ENCODE data around the gene DACT1.

DACT1 gene

DNA sequence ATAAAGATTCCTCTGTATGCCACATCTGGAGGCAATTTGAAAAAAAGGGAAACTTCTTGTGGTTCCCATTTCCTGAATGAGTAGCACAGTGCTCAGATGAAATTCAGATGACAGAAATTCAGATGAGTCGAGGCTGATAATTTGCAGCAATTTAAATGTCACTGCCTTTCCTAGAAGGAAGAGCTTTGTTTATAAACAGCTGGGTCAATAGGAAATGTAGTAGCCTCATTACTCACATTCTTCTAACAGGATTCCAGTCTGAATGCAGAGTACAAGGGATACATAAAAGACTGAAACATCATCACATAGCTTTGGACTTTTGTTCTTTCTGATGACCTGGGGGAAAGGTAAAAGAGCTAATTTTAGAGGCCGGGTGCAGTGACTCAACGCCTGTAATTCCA, 11.3 kb upstream of the DACT1 start:
- TF ChIP-seq SUZ12 (IDR thresholded peaks at IDR 0.05; ENCODE audit: extremely low read depth, insufficient read depth, insufficient read length) (no peak), ZNF274 (IDR thresholded peaks at IDR 0.05; ENCODE audit: low read depth, low read length) (no peak), YY1 (IDR thresholded peaks at IDR 0.05; ENCODE audit: insufficient read depth, insufficient read length) (no peak)
- H3K9ac ChIP-seq (ENCODE audit: insufficient read length, low read depth): no peak overlapping the region
- H3K27me3 ChIP-seq (ENCODE audit: insufficient read depth, insufficient read length): peaks cover 5% of the 10 kb centered on the region
- H3K36me3 ChIP-seq (ENCODE audit: insufficient read depth, insufficient read length, low read length): no peaks in the 10 kb centered on the region
- H3K9me3 ChIP-seq (ENCODE audit: insufficient read depth, low read length): no peaks in the 10 kb centered on the region
- H3K4me3 ChIP-seq (ENCODE audit: insufficient read length, low read depth): no peak overlapping the region
- H3K4me1 ChIP-seq (ENCODE audit: insufficient read depth, insufficient read length): peaks cover 4% of the 10 kb centered on the region
- no peak for DNase-seq (ENCODE audit: low read depth, low spot score)

DNA sequence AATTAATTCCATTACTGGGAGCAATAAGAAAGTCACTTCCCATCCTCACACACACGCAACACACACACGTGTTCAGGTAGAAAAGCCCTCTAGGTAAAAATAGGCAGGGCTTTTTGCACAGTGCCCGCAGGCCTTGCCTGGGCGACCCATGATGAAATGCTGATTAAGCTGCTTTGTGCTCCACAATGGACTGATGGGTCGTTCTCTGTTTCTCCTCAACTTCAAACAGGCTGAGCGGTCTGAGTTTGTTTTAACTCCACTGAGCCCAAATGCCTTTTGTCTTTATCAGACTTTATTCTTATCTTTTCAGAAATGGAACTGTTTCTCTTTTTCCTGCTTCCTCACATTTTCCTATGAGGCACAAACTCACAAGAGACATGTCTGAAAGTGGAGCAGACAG, 9.4 kb upstream of the DACT1 start:
- no peak for DNase-seq (ENCODE audit: low read depth, low spot score)
- Histone ChIP-seq H3K27me3 (ENCODE audit: insufficient read depth, insufficient read length) (peaks cover 5% of the 10 kb centered on the region), H3K4me1 (ENCODE audit: insufficient read depth, insufficient read length) (peaks cover 4% of the 10 kb centered on the region), H3K9me3 (ENCODE audit: insufficient read depth, low read length) (no peaks in the 10 kb centered on the region), H3K9ac (ENCODE audit: insufficient read length, low read depth) (peak overlapping the region; percentile 17), H3K4me3 (ENCODE audit: insufficient read length, low read depth) (no peak overlapping the region), H3K36me3 (ENCODE audit: insufficient read depth, insufficient read length, low read length) (no peaks in the 10 kb centered on the region)
- TF ChIP-seq SUZ12 (IDR thresholded peaks at IDR 0.05; ENCODE audit: extremely low read depth, insufficient read depth, insufficient read length) (no peak), YY1 (IDR thresholded peaks at IDR 0.05; ENCODE audit: insufficient read depth, insufficient read length) (no peak), ZNF274 (IDR thresholded peaks at IDR 0.05; ENCODE audit: low read depth, low read length) (no peak)

DNA sequence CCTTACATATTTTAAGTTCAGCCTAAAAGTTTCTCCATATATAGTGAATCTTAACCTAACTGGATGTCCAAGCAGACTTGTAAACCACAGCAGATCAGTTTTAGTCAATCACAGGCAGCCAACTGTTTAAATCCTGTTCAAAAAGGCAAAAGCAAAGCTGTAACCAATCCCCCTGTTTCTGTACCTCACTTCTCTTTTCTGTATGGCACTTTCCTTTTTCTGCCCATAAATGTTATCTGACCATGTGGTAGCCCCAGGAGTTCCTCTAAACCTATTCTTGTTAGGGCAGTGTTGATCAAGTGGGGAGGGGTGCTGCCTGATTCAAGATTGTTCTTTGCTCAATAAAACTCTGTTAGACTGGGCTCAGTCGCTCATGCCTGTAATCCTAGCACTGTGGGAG, 8.5 kb upstream of the DACT1 start:
- peaks cover 5% of the 10 kb centered on the region for H3K27me3 ChIP-seq (ENCODE audit: insufficient read depth, insufficient read length)
- H3K9me3 ChIP-seq (ENCODE audit: insufficient read depth, low read length): no peaks in the 10 kb centered on the region
- DNase-seq (ENCODE audit: low read depth, low spot score): no peak
- TF ChIP-seq YY1 (IDR thresholded peaks at IDR 0.05; ENCODE audit: insufficient read depth, insufficient read length) (no peak), SUZ12 (IDR thresholded peaks at IDR 0.05; ENCODE audit: extremely low read depth, insufficient read depth, insufficient read length) (no peak)
- H3K36me3 ChIP-seq (ENCODE audit: insufficient read depth, insufficient read length, low read length): no peaks in the 10 kb centered on the region
- peaks cover 4% of the 10 kb centered on the region for H3K4me1 ChIP-seq (ENCODE audit: insufficient read depth, insufficient read length)
- H3K4me3 ChIP-seq (ENCODE audit: insufficient read length, low read depth): no peak overlapping the region
- peak overlapping the region; percentile 17 for H3K9ac ChIP-seq (ENCODE audit: insufficient read length, low read depth)

DNA sequence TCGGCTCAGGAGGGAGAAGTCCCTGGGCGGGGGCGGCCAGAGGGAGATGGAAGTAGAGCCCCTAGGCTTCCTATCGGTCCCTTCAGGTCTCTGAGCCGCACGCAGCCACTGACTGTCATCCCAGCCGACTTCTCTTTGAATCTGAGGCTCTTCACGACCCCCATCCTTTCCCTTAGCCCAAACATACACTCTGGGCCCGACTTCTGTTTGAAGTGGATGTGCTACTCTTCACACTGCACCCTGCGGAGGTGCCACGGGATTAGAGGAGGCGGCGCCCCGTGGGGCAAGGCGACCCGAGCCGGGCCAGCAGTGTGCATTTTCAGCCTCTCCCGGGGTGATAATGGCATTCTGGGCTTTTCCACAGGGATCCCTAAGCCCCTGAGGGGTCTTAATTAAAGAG, 6.0 kb upstream of the DACT1 start:
- peaks cover 6% of the 10 kb centered on the region for H3K27me3 ChIP-seq (ENCODE audit: insufficient read depth, insufficient read length)
- TF ChIP-seq SUZ12 (IDR thresholded peaks at IDR 0.05; ENCODE audit: extremely low read depth, insufficient read depth, insufficient read length) (no peak), YY1 (IDR thresholded peaks at IDR 0.05; ENCODE audit: insufficient read depth, insufficient read length) (no peak), ZNF274 (IDR thresholded peaks at IDR 0.05; ENCODE audit: low read depth, low read length) (no peak)

DNA sequence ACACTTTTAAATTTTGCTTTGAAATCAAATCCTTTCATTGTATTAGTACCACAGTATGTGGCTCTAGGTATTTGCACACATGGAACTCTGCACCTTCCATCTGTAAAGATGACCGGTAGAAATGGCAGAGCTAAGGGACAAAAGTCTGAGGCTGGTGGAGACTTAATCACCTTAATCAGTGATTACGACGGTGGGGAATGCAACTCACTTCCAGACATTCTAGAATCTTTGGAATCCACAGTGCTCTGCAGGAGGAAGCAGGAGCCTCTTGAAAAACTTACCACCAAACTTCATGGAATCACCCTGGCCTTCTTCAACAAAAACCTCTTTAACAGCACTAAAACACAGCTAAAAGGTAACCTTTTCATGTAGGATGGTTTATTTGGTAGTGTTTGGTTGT, 3.9 kb upstream of the DACT1 start:
- Histone ChIP-seq H3K4me3 (ENCODE audit: insufficient read length, low read depth) (no peak overlapping the region), H3K9me3 (ENCODE audit: insufficient read depth, low read length) (no peaks in the 10 kb centered on the region), H3K4me1 (ENCODE audit: insufficient read depth, insufficient read length) (peaks cover 3% of the 10 kb centered on the region), H3K27me3 (ENCODE audit: insufficient read depth, insufficient read length) (peaks cover 13% of the 10 kb centered on the region), H3K9ac (ENCODE audit: insufficient read length, low read depth) (no peak overlapping the region), H3K36me3 (ENCODE audit: insufficient read depth, insufficient read length, low read length) (no peaks in the 10 kb centered on the region)
- DNase-seq (ENCODE audit: low read depth, low spot score): no peak
- TF ChIP-seq YY1 (IDR thresholded peaks at IDR 0.05; ENCODE audit: insufficient read depth, insufficient read length) (no peak), ZNF274 (IDR thresholded peaks at IDR 0.05; ENCODE audit: low read depth, low read length) (no peak), SUZ12 (IDR thresholded peaks at IDR 0.05; ENCODE audit: extremely low read depth, insufficient read depth, insufficient read length) (no peak)

More for the DNA sequence above, 6.0 kb upstream of the DACT1 start:
- H3K9ac ChIP-seq (ENCODE audit: insufficient read length, low read depth): no peak overlapping the region
- H3K4me3 ChIP-seq (ENCODE audit: insufficient read length, low read depth): no peak overlapping the region
- no peaks in the 10 kb centered on the region for H3K9me3 ChIP-seq (ENCODE audit: insufficient read depth, low read length)
- peaks cover 4% of the 10 kb centered on the region for H3K4me1 ChIP-seq (ENCODE audit: insufficient read depth, insufficient read length)
- H3K36me3 ChIP-seq (ENCODE audit: insufficient read depth, insufficient read length, low read length): no peaks in the 10 kb centered on the region
- DNase-seq (ENCODE audit: low read depth, low spot score): no peak

DNA sequence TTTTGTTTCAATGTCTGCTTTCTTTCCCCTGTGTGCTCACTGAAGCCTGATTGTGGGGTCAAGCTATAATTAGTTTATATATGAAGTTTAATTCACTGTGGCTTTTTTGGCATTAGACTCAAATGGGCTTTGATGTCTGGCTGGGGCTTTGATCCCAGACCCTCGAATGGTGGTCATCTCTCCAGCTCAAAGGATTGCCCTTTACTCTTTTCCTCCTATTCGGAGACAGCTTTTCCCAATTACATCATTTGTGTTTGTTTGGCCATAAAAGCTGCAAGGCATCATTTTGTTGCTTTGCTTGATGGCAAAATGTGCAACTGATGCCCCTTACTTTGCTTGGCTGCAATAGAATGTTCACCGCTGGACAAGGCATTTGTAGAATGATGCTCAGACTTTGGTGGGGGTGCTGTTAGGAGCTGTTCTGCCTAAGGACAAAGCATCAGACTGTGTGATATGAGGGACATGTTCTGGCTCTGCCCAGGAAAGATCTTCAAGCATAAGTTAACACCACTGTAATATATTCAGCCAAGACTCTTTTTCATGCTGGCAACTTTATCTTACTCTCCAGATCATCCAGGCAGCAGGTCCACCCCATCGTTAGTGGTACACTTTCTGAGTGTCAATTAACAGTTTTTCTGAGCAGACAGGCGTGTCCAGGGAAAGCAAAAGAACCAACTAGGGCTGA, 3.2 kb upstream of the DACT1 start:
- Histone ChIP-seq H3K4me3 (ENCODE audit: insufficient read length, low read depth) (no peak overlapping the region), H3K4me1 (ENCODE audit: insufficient read depth, insufficient read length) (peaks cover under 1% of the 10 kb centered on the region)

DNA sequence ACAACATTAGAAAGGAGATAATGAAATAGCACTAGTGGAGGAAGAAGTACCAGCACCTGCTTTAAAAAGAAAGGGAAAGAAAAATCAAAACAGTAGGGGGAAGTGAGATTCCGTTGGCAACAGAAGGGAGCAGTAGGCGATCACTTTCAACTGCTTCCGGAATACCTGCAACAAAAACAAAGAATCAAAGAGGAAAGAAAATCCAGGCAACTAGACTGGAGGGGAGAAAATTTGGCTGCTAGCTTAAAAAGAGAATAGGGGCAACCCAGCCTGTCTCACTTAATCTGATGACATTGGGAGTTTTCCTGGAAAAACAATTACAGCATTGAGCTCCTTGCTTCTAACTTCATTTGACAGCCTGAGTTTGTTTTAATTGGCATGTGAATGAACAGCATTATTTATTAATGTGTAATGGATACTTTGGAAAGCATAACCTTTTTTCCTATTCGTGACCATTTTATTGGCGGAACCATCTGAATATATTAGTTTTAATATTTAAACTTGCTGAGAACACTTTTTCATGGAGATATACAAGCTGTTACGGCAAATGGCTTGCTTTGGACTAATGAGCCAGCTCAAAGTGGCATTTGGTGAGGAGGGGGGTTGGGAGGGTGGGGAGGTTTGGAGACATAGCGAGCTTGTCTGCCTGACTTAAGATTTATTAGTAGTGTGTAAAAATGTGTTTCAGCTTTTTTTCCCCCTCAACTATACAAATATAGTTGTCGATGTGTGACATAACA, 2.5 kb upstream of the DACT1 start:
- TF ChIP-seq SUZ12 (IDR thresholded peaks at IDR 0.05; ENCODE audit: extremely low read depth, insufficient read depth, insufficient read length) (no peak), ZNF274 (IDR thresholded peaks at IDR 0.05; ENCODE audit: low read depth, low read length) (no peak), YY1 (IDR thresholded peaks at IDR 0.05; ENCODE audit: insufficient read depth, insufficient read length) (no peak)
- H3K36me3 ChIP-seq (ENCODE audit: insufficient read depth, insufficient read length, low read length): peaks cover 4% of the 10 kb centered on the region
- no peaks in the 10 kb centered on the region for H3K9me3 ChIP-seq (ENCODE audit: insufficient read depth, low read length)
- no peak overlapping the region for H3K4me3 ChIP-seq (ENCODE audit: insufficient read length, low read depth)
- no peaks in the 10 kb centered on the region for H3K4me1 ChIP-seq (ENCODE audit: insufficient read depth, insufficient read length)
- no peak overlapping the region for H3K9ac ChIP-seq (ENCODE audit: insufficient read length, low read depth)
- peaks cover 21% of the 10 kb centered on the region for H3K27me3 ChIP-seq (ENCODE audit: insufficient read depth, insufficient read length)
- DNase-seq (ENCODE audit: low read depth, low spot score): no peak

More for the DNA sequence above, 3.2 kb upstream of the DACT1 start:
- Histone ChIP-seq H3K9me3 (ENCODE audit: insufficient read depth, low read length) (no peaks in the 10 kb centered on the region), H3K36me3 (ENCODE audit: insufficient read depth, insufficient read length, low read length) (peaks cover under 1% of the 10 kb centered on the region), H3K27me3 (ENCODE audit: insufficient read depth, insufficient read length) (peaks cover 20% of the 10 kb centered on the region), H3K9ac (ENCODE audit: insufficient read length, low read depth) (no peak overlapping the region)
- no peak for DNase-seq (ENCODE audit: low read depth, low spot score)
- no peak for TF ChIP-seq ZNF274 (IDR thresholded peaks at IDR 0.05; ENCODE audit: low read depth, low read length)
- no peak for TF ChIP-seq SUZ12 (IDR thresholded peaks at IDR 0.05; ENCODE audit: extremely low read depth, insufficient read depth, insufficient read length)
- no peak for TF ChIP-seq YY1 (IDR thresholded peaks at IDR 0.05; ENCODE audit: insufficient read depth, insufficient read length)
